CD4-positive, alpha-beta T cell treated with Interleukin-15 for 1 hour (primary cell): ENCODE data around the gene IBSP.

Experiments
- DNase-seq: peaks from one replicate; pipeline ENCODE4 v3.0.0-alpha.2; 2020

IBSP gene, protein sequence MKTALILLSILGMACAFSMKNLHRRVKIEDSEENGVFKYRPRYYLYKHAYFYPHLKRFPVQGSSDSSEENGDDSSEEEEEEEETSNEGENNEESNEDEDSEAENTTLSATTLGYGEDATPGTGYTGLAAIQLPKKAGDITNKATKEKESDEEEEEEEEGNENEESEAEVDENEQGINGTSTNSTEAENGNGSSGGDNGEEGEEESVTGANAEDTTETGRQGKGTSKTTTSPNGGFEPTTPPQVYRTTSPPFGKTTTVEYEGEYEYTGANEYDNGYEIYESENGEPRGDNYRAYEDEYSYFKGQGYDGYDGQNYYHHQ

GRCh38 chr4:87799301-87800113 lies at the start of gene IBSP:
Gene IBSP (plus strand): TSS chr4:87799554. CDS start chr4:87802362, 2,808 bp downstream.
- DNase-seq, result no peak

GRCh38 chr4:87749883-87750282 lies 49.5 kb upstream of the IBSP start:
- no peak for DNase-seq

DNA sequence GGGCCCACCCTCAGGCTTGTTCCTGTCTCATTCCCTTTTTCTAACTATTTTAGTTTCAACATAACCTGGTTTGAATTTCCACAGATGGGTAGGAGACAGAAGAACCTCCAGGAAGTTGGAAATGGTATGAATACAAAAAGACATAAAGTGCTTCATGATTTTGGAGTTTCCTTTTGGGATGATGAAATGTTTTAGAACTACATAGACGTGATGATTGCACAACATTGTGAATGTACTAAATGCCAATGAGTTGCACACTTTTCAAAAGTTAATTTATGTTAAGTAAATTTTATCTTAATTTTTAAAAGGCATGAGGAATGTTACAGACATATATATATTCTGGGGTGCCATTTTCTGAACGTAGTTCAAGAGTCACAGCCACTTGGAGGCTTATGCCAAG lies 41.1 kb upstream of the IBSP start:
- DNase-seq, result no peak

DNA sequence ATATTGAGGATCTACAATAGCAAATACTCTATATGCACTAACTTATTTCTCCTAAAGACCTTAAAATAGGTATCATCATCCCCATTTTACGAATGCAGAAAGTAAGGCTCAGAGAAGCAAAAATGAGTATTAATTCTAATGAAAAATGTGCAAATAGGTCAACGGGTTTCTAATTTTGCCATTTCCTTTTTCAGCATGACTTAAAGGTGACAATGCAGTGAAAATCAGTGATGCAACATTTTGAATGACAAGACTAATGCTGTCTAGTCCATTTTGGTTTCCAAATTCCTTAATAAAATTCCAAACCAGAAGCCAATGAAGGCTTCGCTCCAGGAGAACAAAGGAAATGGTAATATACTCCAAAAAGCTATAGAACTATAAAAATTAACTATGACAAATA lies 37.0 kb upstream of the IBSP start:
- DNase-seq, result no peak

DNA sequence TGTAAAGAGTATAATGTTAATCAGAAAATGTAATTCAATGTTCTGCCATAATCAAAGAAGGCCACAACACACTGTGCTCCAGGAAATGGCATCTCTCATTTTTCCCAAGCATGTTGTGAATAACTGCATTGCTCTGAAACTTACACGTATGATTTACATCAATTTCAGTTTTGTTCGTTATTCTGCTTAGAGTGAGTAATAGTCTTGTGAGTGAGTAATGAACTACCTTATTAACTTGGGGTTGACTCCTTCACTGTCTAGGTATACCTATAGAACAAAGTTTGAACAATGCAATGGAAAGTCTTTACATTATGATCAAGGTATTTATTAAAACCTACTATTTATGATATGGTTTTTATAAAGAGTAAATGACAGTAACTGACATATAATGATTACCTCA lies 17.8 kb upstream of the IBSP start:
- no peak for DNase-seq

GRCh38 chr4:87783781-87784180 lies 15.6 kb upstream of the IBSP start:
- no peak for DNase-seq

GRCh38 chr4:87785731-87786509 lies 13.4 kb upstream of the IBSP start:
- DNase-seq, result no peak

DNA sequence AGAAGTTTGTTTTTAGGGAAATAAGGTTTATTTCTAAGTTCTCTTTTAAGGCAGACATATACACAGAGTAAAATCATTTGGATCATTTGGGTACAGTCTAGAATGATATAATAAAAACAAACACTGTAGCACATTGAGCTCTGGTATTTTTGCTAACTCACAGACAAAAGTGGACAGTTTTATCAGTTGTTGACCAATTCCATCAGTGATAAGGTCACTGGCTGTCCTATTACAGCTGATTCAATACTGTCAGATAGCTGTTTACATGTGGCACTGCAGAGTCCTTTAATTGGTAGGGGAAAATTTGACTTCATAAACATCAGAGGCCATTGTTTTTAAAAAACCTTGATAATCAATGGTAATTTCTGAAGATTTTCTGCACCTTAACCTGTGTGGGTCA lies 3.5 kb downstream of the IBSP start:
- no peak for DNase-seq

DNA sequence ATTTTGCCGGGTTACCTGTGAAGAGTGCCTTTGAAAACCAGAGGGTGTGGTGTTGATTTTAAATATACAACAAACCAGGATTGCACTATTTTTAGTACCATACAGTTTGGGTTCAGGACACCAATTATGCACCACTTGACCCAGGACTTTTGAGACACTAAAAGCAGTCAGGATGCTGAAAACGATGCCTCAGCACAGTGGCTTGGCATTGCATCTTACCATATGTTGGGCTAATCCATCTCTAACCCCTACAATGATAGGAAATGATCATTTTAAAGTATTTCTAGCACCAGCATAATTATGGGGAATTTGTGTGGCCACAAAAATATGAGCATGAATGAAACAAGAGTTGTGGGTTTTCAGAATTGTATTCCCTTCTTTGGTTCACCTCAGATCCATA lies 4.1 kb downstream of the IBSP start:
- no peak for DNase-seq

- no peak for DNase-seq
These were observed 5.5 kb downstream of the IBSP start for GRCh38 chr4:87804871-87805270.

GRCh38 chr4:87805971-87806370 lies 6.6 kb downstream of the IBSP start:
- no peak for DNase-seq

GRCh38 chr4:87806520-87806919 lies 7.2 kb downstream of the IBSP start:
- no peak for DNase-seq

- no peak for DNase-seq
These were observed 8.0 kb downstream of the IBSP start for GRCh38 chr4:87807402-87807801.

- no peak for DNase-seq
These were observed 12.6 kb downstream of the IBSP start for GRCh38 chr4:87811977-87812376.

- no peak for DNase-seq
These were observed 20.0 kb downstream of the IBSP start for GRCh38 chr4:87819281-87819919.

GRCh38 chr4:87823200-87823599 lies 23.8 kb downstream of the IBSP start:
- no peak for DNase-seq

DNA sequence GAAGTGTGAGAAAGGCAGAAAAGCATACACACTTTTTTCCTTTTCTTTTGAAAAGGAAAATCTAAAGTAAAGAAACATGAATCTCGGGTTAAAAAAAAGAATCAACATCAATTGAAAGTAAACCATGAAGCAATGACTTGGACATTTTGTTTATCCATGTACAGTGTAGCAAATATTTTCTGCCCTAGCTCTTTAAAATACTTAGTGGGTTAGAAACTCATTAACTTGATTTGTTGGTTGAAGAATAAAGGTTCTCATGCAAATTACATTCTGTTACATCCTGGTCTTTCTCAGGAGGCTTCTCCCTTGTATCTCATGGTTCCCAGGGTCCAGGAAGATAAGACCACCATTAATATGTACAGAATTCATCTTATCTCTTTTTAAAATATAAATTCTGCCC lies 24.4 kb downstream of the IBSP start:
- no peak for DNase-seq

GRCh38 chr4:87824352-87824751 lies 25.0 kb downstream of the IBSP start:
- no peak for DNase-seq

GRCh38 chr4:87832669-87833068 lies 33.3 kb downstream of the IBSP start, which contains the start of gene MEPE:
Gene MEPE (plus strand): TSS chr4:87832969. CDS start chr4:87834715, 1,746 bp downstream.
- DNase-seq, result no peak

GRCh38 chr4:87834401-87834800 lies 35.0 kb downstream of the IBSP start:
- no peak for DNase-seq

DNA sequence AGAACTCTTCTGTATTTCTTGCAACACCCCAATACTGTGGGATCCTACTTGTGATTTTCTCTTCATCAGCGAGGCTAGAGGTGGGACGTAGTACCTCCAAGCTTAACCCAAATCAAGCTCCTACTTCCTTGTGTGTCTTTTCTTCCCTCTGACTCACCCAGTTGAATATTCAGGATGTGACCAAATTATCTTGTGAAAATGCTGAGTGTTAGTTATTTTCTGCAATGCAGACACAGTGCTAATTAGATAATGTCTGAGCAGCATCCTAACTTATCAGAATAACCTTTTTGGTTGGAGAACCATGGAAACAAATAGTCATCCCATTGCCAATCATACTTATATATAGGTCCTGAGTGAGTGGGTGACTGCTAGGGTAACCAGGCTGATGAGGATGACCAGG lies 35.8 kb downstream of the IBSP start:
- DNase-seq, result no peak

- DNase-seq, result no peak
These were observed 36.4 kb downstream of the IBSP start for GRCh38 chr4:87835743-87836142.

DNA sequence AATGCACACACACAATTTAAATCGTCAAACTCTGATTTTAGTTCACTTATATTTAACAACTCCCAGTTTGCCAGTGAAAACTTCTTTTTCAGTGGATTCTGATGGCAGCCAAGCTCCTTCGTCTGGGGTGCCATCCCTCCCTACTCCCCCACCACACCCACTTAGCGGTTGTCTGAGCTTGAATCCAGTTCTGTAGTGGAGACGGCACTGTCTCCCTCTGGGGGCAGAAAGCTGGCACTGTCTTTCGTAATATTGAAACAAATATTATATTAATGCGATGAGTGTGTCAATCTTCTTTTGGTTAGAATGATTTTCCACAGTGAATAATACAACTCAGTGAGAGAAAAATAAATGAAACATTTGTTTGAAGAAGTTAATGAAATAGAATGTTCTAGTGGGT lies 38.9 kb downstream of the IBSP start:
- DNase-seq, result no peak
